HFF-Myc (cell line): Measurements from ENCODE around the gene SLC25A27.

Source experiments
- DNase-seq: peaks from one replicate; pipeline ENCODE4 v3.0.0-alpha.2; 2011; ENCODE audit warnings: low read depth; ENCODE audit errors: extremely low read depth
- H3K4me3 ChIP-seq: replicated peaks from 2 replicates; pipeline ENCODE4 v1.5.1; 2011; ENCODE audit warnings: low read depth, mild to moderate bottlenecking, control low read depth, low read length
- CTCF ChIP-seq: IDR thresholded peaks from 2 replicates; pipeline ENCODE4 v1.5.1; 2012; ENCODE audit warnings: mild to moderate bottlenecking, low read depth, low read length, control low read depth; ENCODE audit errors: missing control alignments

The SLC25A27 gene

GRCh38 chr6:46704562-46704961, 51.8 kb downstream of the SLC25A27 start:
- TF ChIP-seq CTCF, result no peak
- DNase-seq, result no peak

GRCh38 chr6:46706464-46706863, 53.7 kb downstream of the SLC25A27 start:
- no peak for TF ChIP-seq CTCF
- no peak overlapping the region for H3K4me3 ChIP-seq
- DNase-seq, result no peak

More at GRCh38 chr6:46704562-46704961, 51.8 kb downstream of the SLC25A27 start:
- H3K4me3 ChIP-seq, result no peak overlapping the region

- DNase-seq, result no peak
- no peak overlapping the region for H3K4me3 ChIP-seq
- no peak for TF ChIP-seq CTCF
Observed at GRCh38 chr6:46711491-46711890, 58.7 kb downstream of the SLC25A27 start.

- no peak for DNase-seq
- no peak for TF ChIP-seq CTCF
- H3K4me3 ChIP-seq, result no peak overlapping the region
Observed at GRCh38 chr6:46715141-46715540, 62.4 kb downstream of the SLC25A27 start.

- peak; percentile 10 for DNase-seq
- H3K4me3 ChIP-seq, result no peak overlapping the region
- TF ChIP-seq CTCF, result no peak
Observed at GRCh38 chr6:46719099-46719498, 66.3 kb downstream of the SLC25A27 start.

- no peak for DNase-seq
- TF ChIP-seq CTCF, result no peak
- H3K4me3 ChIP-seq, result no peak overlapping the region
Observed at GRCh38 chr6:46720401-46720800, 67.6 kb downstream of the SLC25A27 start.
